Lower leg skin (tissue), 4 donors: ENCODE results near the gene BRICD5. TPM values are rescaled to one million over a fixed set of nuclear protein-coding genes. Genes with fewer than 3 reads are reported as not detected.

ENCODE experiments used
- DNase-seq, 2 donors: peaks; one replicate each; pipeline ENCODE4 v3.0.0-alpha.2; 2019; ENCODE audit warnings: low spot score in 2 of 2
- H3K4me3 ChIP-seq: fragments of 200-600 bp; sonication (generic); 2 replicates; pipeline ENCODE4 v1.5.1; 2017; ENCODE audit warnings: mild to moderate bottlenecking, low read depth; ENCODE audit not compliant: poor library complexity, severe bottlenecking
- POLR2A ChIP-seq, 2 donors: fragments of 450-650 bp; IDR thresholded peaks; one replicate each; pipeline ENCODE4 v1.6.1; 2016 to 2017; ENCODE audit warnings: antibody characterized with exemption in 2 of 2, mild to moderate bottlenecking in 1 of 2, moderate library complexity in 1 of 2
- WGBS, 2 donors: methylation state at CpG; one replicate each; pipeline ENCODE4 v1.1.5; 2018; 5-methylcytosine and 5-hydroxymethylcytosine counted together
- intact Hi-C: fragments of 100-400 bp; cut with DNase I; formaldehyde crosslinking; loops from one replicate; pipeline ENCODE4 v1.15.0; 2023; ENCODE audit warnings: low total_unique reads
- total RNA-seq, 4 donors: library from RNA; depleted of rRNA; stranded (reverse); fragments of >200 nt; gene quantifications; one replicate each; pipeline ENCODE4 v1.1.0, GENCODE V29; 2016
- TF ChIP-seq, protein P1 (sequence below), 3 donors: fragments of 450-650 bp; IDR thresholded peaks; one replicate each; pipeline ENCODE4 v1.5.1; 2016; ENCODE audit warnings: antibody characterized with exemption in 3 of 3, mild to moderate bottlenecking in 3 of 3, moderate library complexity in 2 of 3

BRICD5 gene
- total RNA-seq, 4 donors from 2014 or later, result 2.3 to 6.2 (median 2.5) TPM

DNA sequence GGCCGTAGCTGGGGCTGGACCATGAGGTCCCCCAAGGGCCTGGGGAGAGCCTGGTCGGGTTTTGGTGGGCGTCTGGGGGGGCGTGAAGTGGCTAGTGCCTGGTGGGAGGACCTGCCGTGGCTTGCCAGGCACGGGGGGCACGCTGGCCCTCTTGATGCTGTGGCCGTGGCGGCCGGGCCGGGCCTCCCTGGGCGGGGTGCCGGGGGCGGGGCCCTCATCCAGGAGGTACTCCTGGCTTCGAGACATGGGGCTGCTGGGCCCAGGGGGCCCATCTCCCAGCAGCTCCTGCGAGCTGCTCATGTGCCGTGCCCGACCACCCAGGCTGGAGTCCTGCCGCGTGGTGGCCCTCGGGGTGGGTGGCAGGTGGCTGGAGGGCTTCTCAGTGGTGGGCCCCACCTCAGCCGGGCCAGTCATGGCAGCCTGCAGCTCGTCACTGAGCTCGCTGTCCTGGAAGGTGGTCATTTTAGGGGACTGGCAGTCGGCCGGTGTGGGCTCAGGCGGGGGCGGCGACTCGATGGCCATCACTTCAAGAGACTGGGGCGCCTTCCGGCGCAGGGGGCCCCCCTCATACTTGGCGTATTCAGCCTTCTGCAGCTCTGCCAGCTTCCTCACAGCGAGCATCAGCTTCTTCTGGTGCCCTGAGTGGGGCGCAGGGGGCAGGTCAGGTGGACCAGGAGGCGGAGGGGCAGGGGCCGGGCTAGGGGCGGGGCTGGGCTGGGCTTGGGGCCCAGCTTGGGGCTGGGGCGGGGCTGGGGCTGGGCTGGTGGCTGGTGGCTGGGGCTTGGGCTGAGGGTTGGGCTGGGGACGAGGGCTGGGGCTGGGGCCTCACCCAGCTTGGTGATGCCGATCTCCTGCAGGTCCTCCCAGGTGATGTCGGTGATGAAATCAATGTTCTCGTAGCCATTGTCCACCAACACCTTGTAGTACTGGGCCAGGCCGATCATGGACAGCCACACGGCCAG lies 29.4 kb downstream of the BRICD5 start:
- peak in 1 of 2 donors; percentile 86 for DNase-seq
- no peak overlapping the region for H3K4me3 ChIP-seq
- TF ChIP-seq POLR2A (IDR thresholded peaks at IDR 0.05), result no peak
- TF ChIP-seq, protein P1, sequence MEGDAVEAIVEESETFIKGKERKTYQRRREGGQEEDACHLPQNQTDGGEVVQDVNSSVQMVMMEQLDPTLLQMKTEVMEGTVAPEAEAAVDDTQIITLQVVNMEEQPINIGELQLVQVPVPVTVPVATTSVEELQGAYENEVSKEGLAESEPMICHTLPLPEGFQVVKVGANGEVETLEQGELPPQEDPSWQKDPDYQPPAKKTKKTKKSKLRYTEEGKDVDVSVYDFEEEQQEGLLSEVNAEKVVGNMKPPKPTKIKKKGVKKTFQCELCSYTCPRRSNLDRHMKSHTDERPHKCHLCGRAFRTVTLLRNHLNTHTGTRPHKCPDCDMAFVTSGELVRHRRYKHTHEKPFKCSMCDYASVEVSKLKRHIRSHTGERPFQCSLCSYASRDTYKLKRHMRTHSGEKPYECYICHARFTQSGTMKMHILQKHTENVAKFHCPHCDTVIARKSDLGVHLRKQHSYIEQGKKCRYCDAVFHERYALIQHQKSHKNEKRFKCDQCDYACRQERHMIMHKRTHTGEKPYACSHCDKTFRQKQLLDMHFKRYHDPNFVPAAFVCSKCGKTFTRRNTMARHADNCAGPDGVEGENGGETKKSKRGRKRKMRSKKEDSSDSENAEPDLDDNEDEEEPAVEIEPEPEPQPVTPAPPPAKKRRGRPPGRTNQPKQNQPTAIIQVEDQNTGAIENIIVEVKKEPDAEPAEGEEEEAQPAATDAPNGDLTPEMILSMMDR (IDR thresholded peaks at IDR 0.05), result no peak
- intact Hi-C loops, result no loop called here
- WGBS, 2 donors, result 72 to 81% methylated on average over 23 to 39 of the region's 46 CpGs

DNA sequence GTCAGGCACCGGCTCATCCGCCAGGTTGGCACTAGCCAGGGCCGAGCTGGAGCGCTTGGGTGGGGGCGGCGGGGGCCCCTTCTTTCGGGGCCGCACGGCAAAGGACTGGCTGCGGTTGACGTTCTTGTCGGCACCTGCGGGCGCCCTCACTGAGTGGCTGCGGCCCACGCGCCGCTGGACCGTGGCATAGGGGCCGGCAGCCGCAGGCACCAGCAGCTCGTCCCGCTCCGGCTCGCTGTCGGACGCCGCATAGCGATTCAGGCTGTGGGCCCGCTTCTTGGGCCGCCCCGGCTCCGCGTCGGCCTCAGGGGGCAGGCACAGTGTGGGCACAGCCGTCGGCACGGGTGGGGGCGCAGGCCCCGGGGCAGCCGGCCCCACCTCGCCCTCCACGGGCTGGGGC lies 30.2 kb downstream of the BRICD5 start:
- DNase-seq, result no peak
- H3K4me3 ChIP-seq, result no peak overlapping the region
- intact Hi-C loops, result no loop called here
- TF ChIP-seq POLR2A (IDR thresholded peaks at IDR 0.05), result no peak
- TF ChIP-seq, protein P1 (IDR thresholded peaks at IDR 0.05), result no peak
- WGBS, 2 donors, result 85 to 92% methylated on average over 31 to 36 of the region's 43 CpGs

DNA sequence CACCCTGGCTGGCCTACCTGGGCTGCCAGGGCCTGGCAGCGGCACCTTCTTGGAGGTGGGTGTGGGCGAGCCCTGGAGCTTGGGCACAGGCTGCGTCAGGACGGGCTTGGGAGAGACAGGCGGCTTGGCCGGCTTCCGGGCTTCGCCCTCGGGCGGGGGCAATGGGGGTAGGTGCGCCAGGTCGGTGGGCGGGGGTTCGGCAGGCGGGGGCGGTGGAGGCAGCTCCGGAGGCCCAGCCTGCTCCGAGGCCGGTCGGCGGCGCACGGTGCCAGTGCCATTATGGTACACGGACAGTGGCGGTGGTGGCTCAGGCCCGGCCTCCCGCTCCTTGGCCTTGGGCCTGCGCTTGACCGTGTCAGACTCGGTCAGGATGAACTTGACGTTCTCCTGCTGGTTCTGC lies 31.1 kb downstream of the BRICD5 start:
- 59 to 72% methylated on average over 25 of the region's 31 CpGs for WGBS, 2 donors
- no peak for TF ChIP-seq POLR2A (IDR thresholded peaks at IDR 0.05)
- TF ChIP-seq, protein P1 (IDR thresholded peaks at IDR 0.05), result no peak
- peak in 1 of 2 donors; percentile 84 for DNase-seq
- no peak overlapping the region for H3K4me3 ChIP-seq
- intact Hi-C loops, result no loop called here

DNA sequence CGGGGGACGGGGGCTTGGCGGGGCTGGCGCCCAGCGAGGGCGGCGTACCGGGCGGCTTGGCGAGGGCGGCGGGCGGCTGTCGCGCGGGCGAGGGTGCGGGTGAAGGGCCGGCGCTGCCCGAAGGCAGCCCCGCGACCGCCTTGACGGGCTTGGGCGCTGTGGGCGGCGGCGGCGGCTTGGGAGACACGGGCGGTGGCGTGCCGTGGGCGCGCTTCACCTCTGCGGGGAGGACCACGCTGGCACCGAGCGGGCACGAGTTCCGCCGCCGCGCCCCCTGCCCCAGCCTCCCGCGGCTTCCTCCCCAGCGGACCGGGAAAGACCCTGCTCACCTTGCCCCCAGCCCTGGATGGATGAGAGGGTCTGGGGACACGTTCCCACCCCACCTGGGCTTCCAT lies 31.6 kb downstream of the BRICD5 start:
- 25 to 49% methylated on average over 21 to 48 of the region's 50 CpGs for WGBS, 2 donors
- TF ChIP-seq, protein P1 (IDR thresholded peaks at IDR 0.05), result no peak
- no peak for TF ChIP-seq POLR2A (IDR thresholded peaks at IDR 0.05)
- no peak for DNase-seq
- intact Hi-C loops, result no loop called here
- H3K4me3 ChIP-seq, result no peak overlapping the region

DNA sequence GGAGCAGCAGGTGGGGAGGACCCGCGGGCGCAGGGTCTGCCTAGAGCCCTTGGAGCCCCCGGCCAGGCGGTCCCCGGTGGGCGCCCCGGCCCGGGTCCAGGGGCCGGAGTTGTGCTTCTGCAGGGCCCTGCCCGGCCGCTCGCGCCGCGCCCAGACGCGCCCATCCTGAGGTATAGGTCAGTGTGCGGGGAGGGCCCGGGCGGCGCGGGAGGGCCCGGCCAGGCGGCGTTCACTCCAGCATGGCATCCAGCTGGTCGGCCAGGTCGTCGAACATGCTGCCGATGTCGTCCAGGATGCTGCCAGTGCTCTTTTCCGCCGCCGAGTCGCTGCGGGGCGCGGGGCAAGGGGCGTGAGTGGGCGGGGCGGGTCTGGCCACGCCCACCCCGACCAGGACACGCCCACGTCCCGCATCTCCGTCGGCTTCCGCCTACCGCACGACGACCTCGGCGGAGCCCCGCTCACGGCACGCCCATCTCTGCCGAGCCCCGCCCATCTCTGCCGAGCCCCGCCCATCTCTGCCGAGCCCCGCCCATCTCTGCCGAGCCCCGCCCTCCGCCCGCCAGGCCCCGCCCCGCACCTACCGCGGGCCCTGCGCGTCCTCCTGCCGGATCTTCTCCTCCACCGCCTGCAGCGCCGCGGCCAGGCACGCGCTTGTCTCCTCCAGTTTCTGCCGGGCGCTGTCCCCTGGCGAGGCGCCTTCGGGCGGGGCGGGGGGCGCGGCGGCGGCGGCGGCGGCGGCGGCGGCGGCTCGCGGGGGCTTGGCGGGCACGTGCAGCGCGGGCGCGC lies 32.1 kb downstream of the BRICD5 start:
- TF ChIP-seq, protein P1 (IDR thresholded peaks at IDR 0.05), result no peak
- 12 to 33% methylated on average over 45 to 54 of the region's 106 CpGs for WGBS, 2 donors
- intact Hi-C loops, result no loop called here
- no peak overlapping the region for H3K4me3 ChIP-seq
- DNase-seq, result no peak
